ENCODE data around the gene ARHGEF28.

The ARHGEF28 gene

GRCh38 chr5:73663161-73663859, 37.3 kb downstream of the ARHGEF28 start:
- no peak for DNase-seq

- DNase-seq, result no peak
Measured at GRCh38 chr5:73663860-73664240, 37.9 kb downstream of the ARHGEF28 start.

GRCh38 chr5:73664796-73665195, 38.8 kb downstream of the ARHGEF28 start:
- no peak for DNase-seq

GRCh38 chr5:73666891-73667290, 40.9 kb downstream of the ARHGEF28 start:
- no peak for DNase-seq

- no peak for DNase-seq
Measured at GRCh38 chr5:73668017-73668416, 42.0 kb downstream of the ARHGEF28 start.

- DNase-seq, result no peak
Measured at GRCh38 chr5:73668486-73669111, 42.6 kb downstream of the ARHGEF28 start.

- DNase-seq, result no peak
Measured at GRCh38 chr5:73670731-73671130, 44.7 kb downstream of the ARHGEF28 start.

GRCh38 chr5:73672132-73672531, 46.1 kb downstream of the ARHGEF28 start:
- DNase-seq, result no peak

- DNase-seq, result no peak
Measured at GRCh38 chr5:73673161-73673591, 47.2 kb downstream of the ARHGEF28 start.

GRCh38 chr5:73674669-73675004, 48.6 kb downstream of the ARHGEF28 start:
- DNase-seq, result no peak

GRCh38 chr5:73678322-73678740, 52.3 kb downstream of the ARHGEF28 start:
- DNase-seq, result no peak

GRCh38 chr5:73678807-73679206, 52.8 kb downstream of the ARHGEF28 start:
- DNase-seq, result no peak

- no peak for DNase-seq
Measured at GRCh38 chr5:73682176-73682575, 56.2 kb downstream of the ARHGEF28 start.

- DNase-seq, result no peak
Measured at GRCh38 chr5:73684691-73685090, 58.7 kb downstream of the ARHGEF28 start.

GRCh38 chr5:73686912-73687311, 60.9 kb downstream of the ARHGEF28 start:
- no peak for DNase-seq

- DNase-seq, result no peak
Measured at GRCh38 chr5:73687357-73687756, 61.4 kb downstream of the ARHGEF28 start.

GRCh38 chr5:73690015-73690414, 64.0 kb downstream of the ARHGEF28 start:
- DNase-seq, result no peak

GRCh38 chr5:73691302-73692080, 65.5 kb downstream of the ARHGEF28 start:
- no peak for DNase-seq

GRCh38 chr5:73692166-73692640, 66.2 kb downstream of the ARHGEF28 start:
- DNase-seq, result no peak

- DNase-seq, result no peak
Measured at GRCh38 chr5:73692981-73693380, 67.0 kb downstream of the ARHGEF28 start.

GRCh38 chr5:73693573-73694061, 67.6 kb downstream of the ARHGEF28 start:
- DNase-seq, result no peak

- no peak for DNase-seq
Measured at GRCh38 chr5:73694089-73694488, 68.1 kb downstream of the ARHGEF28 start.

- no peak for DNase-seq
Measured at GRCh38 chr5:73698011-73698410, 72.0 kb downstream of the ARHGEF28 start.

- DNase-seq, result no peak
Measured at GRCh38 chr5:73701566-73701965, 75.6 kb downstream of the ARHGEF28 start.

All from effector CD8-positive, alpha-beta T cell (primary cell).